ENCODE measurements around the gene ADGRE1.

GRCh38 chr19:6911523-6911922, 24.1 kb downstream of the ADGRE1 start:
- TF ChIP-seq EZH2phosphoT487 (IDR thresholded peaks at IDR 0.05; ENCODE audit: insufficient read depth, low read depth) (no peak), EZH2 (IDR thresholded peaks at IDR 0.05; ENCODE audit: insufficient read depth, poor library complexity, severe bottlenecking) (no peak)

Data from GM23248 (cell line).